Measurements from ENCODE around the gene KRT33B.

GRCh38 chr17:41393826-41394225 is 24.2 kb upstream of the KRT33B start:
- TF ChIP-seq CTCF (IDR thresholded peaks at IDR 0.05; ENCODE audit: low read length) (no peak), EZH2 (optimal IDR thresholded peaks at IDR 0.05; ENCODE audit: low read depth, low read length) (no peak), EZH2phosphoT487 (IDR thresholded peaks at IDR 0.05; ENCODE audit: low read length) (no peak)
